ENCODE results near the gene RNLS. TPM values are rescaled to one million over a fixed set of nuclear protein-coding genes. Genes with fewer than 3 reads are reported as not detected.

Gene RNLS
- total RNA-seq, 1 donor from 2014 or later, result 4.4 TPM

GRCh38 chr10:88293651-88294230 is 289.4 kb downstream of the RNLS start:
- no peak overlapping the region for H3K4me3 Mint-ChIP-seq (ENCODE audit: unreplicated experiment)
- TF ChIP-seq, protein P1, sequence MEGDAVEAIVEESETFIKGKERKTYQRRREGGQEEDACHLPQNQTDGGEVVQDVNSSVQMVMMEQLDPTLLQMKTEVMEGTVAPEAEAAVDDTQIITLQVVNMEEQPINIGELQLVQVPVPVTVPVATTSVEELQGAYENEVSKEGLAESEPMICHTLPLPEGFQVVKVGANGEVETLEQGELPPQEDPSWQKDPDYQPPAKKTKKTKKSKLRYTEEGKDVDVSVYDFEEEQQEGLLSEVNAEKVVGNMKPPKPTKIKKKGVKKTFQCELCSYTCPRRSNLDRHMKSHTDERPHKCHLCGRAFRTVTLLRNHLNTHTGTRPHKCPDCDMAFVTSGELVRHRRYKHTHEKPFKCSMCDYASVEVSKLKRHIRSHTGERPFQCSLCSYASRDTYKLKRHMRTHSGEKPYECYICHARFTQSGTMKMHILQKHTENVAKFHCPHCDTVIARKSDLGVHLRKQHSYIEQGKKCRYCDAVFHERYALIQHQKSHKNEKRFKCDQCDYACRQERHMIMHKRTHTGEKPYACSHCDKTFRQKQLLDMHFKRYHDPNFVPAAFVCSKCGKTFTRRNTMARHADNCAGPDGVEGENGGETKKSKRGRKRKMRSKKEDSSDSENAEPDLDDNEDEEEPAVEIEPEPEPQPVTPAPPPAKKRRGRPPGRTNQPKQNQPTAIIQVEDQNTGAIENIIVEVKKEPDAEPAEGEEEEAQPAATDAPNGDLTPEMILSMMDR (IDR thresholded peaks at IDR 0.05; ENCODE audit: partially characterized antibody, unreplicated experiment), result no peak
- H3K36me3 Mint-ChIP-seq (ENCODE audit: unreplicated experiment), result no peaks in the 10 kb centered on the region
- no peaks in the 10 kb centered on the region for H3K4me1 Mint-ChIP-seq (ENCODE audit: low read depth, unreplicated experiment)
- H3K27ac Mint-ChIP-seq (ENCODE audit: unreplicated experiment), result no peak overlapping the region
- H3K27me3 Mint-ChIP-seq (ENCODE audit: unreplicated experiment), result no peaks in the 10 kb centered on the region
- DNase-seq, result no peak
- no peaks in the 10 kb centered on the region for H3K9me3 Mint-ChIP-seq (ENCODE audit: unreplicated experiment)

DNA sequence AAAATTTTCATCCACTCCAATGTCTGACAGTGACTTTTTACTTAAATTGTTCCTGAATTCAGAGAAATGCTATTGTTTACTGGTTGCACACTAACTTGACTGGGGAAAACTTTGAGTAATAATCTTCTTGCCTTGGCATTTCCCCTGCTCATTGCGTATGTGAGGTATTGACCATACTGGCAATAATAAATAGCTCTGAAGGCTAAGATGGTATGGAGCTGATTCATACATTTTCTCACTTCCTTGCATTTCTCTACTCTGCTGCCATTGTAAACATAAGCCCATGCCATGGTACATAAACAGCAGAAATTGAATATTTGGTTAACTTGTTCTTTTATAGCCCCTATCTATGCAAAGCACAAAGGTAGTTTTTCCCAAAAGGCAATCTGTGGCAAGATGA is 290.0 kb downstream of the RNLS start:
- no peaks in the 10 kb centered on the region for H3K4me1 Mint-ChIP-seq (ENCODE audit: low read depth, unreplicated experiment)
- H3K36me3 Mint-ChIP-seq (ENCODE audit: unreplicated experiment), result no peaks in the 10 kb centered on the region
- TF ChIP-seq, protein P1 (IDR thresholded peaks at IDR 0.05; ENCODE audit: partially characterized antibody, unreplicated experiment), result no peak
- H3K27ac Mint-ChIP-seq (ENCODE audit: unreplicated experiment), result no peak overlapping the region
- DNase-seq, result no peak
- H3K9me3 Mint-ChIP-seq (ENCODE audit: unreplicated experiment), result no peaks in the 10 kb centered on the region
- H3K4me3 Mint-ChIP-seq (ENCODE audit: unreplicated experiment), result no peak overlapping the region
- no peaks in the 10 kb centered on the region for H3K27me3 Mint-ChIP-seq (ENCODE audit: unreplicated experiment)

GRCh38 chr10:88292185-88292514 is 291.0 kb downstream of the RNLS start:
- no peaks in the 10 kb centered on the region for H3K36me3 Mint-ChIP-seq (ENCODE audit: unreplicated experiment)

DNA sequence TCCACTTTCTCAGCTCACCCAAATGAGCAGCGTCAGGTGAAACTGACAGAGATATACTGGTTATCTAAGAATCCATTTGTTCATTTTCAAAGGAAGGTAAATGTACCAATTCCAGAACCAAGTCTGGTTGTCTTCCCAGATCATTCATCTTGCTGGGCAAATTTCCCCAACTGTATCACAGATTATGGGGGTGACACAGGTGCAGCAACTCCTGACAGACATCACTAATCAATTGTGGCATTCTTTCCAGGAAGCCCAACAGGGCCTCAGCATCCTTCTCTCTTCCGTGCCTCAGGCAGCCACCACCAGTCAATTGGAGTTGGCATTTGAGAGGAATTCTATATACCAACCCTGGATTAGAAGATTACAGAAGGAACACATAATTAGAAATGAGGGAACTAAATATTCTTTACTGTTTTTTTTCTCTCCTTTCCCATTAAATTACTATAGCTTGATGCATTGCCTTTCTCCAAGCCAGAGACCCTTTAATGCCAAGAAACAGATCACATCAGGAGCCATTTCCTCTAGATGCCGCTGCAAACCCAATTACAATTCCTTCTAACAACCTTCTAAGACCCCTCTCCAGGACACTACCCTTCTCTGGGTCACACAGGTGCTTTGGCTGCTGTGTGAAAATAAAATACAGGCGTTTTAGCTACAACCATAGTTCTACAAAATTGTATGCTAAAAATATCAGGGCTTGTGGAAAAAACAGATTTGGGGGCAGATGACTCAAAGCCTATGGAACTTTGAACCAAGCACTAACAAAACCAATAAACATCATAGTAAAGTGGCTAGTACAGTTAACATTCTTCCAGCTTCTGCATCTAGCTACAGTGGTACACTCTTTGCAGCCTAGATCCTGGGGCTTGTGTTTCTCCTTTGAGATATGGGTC is 291.6 kb downstream of the RNLS start:
- no peak for DNase-seq
- H3K36me3 Mint-ChIP-seq (ENCODE audit: unreplicated experiment), result no peaks in the 10 kb centered on the region
- no peaks in the 10 kb centered on the region for H3K4me1 Mint-ChIP-seq (ENCODE audit: low read depth, unreplicated experiment)
- H3K4me3 Mint-ChIP-seq (ENCODE audit: unreplicated experiment), result no peak overlapping the region
- no peaks in the 10 kb centered on the region for H3K27me3 Mint-ChIP-seq (ENCODE audit: unreplicated experiment)
- H3K27ac Mint-ChIP-seq (ENCODE audit: unreplicated experiment), result no peak overlapping the region
- TF ChIP-seq, protein P1 (IDR thresholded peaks at IDR 0.05; ENCODE audit: partially characterized antibody, unreplicated experiment), result no peak
- H3K9me3 Mint-ChIP-seq (ENCODE audit: unreplicated experiment), result no peaks in the 10 kb centered on the region

More at GRCh38 chr10:88292185-88292514, 291.0 kb downstream of the RNLS start:
- Mint-ChIP-seq H3K4me1 (ENCODE audit: low read depth, unreplicated experiment) (no peaks in the 10 kb centered on the region), H3K27me3 (ENCODE audit: unreplicated experiment) (no peaks in the 10 kb centered on the region), H3K27ac (ENCODE audit: unreplicated experiment) (no peak overlapping the region), H3K9me3 (ENCODE audit: unreplicated experiment) (no peaks in the 10 kb centered on the region), H3K4me3 (ENCODE audit: unreplicated experiment) (no peak overlapping the region)
- DNase-seq, result no peak
- TF ChIP-seq, protein P1 (IDR thresholded peaks at IDR 0.05; ENCODE audit: partially characterized antibody, unreplicated experiment), result no peak

DNA sequence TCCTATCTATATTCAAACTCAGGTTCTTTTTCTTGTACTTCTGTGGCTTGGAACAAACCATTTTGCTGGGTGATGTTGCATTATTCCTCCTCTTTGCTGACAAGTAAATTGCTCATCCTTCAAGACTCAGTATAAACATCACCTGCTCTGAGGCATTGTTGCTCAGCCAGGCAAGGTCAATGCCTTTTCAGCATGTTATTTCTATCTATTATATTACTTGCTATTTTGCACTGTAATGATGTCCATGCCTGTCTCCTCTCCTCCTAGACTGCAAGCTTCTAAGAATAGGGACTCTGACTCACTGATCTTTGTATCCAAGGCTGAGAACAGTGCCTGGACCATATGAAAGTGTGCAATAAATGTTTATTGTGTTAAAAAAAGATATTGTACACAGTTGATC is 293.8 kb downstream of the RNLS start:
- no peak for DNase-seq
- Mint-ChIP-seq H3K27me3 (ENCODE audit: unreplicated experiment) (no peaks in the 10 kb centered on the region), H3K27ac (ENCODE audit: unreplicated experiment) (no peak overlapping the region), H3K4me1 (ENCODE audit: low read depth, unreplicated experiment) (no peaks in the 10 kb centered on the region), H3K9me3 (ENCODE audit: unreplicated experiment) (no peaks in the 10 kb centered on the region), H3K4me3 (ENCODE audit: unreplicated experiment) (no peak overlapping the region), H3K36me3 (ENCODE audit: unreplicated experiment) (no peaks in the 10 kb centered on the region)
- TF ChIP-seq, protein P1 (IDR thresholded peaks at IDR 0.05; ENCODE audit: partially characterized antibody, unreplicated experiment), result no peak
